Spinal cord (tissue), 10 donors: ENCODE data around the gene BBOX1. TPM values are rescaled to one million over a fixed set of nuclear protein-coding genes. Genes with fewer than 3 reads are reported as not detected.
"Not testable (repeated sequence)": the region's sequence is repeated elsewhere in the genome, so short reads cannot be mapped to it uniquely, and the experiment has no call there.

ENCODE experiments used
- DNase-seq, 6 donors: peaks; one replicate each; pipeline versions ENCODE4 v3.0.0 to v3.0.0-alpha.2; 2013 to 2015; ENCODE audit warnings: low spot score in 6 of 6, low read depth in 4 of 6
- H3K27ac ChIP-seq: one replicate; pipeline ENCODE4 v1.5.1; 2013; ENCODE audit warnings: low read depth, low read length, control low read depth
- H3K27me3 ChIP-seq: one replicate; pipeline ENCODE4 v1.6.1; 2013; ENCODE audit warnings: low read length; ENCODE audit not compliant: control insufficient read depth, insufficient read depth
- H3K36me3 ChIP-seq: one replicate; pipeline ENCODE4 v1.6.1; 2013; ENCODE audit warnings: low read length; ENCODE audit not compliant: control insufficient read depth, insufficient read depth
- H3K4me1 ChIP-seq: one replicate; pipeline ENCODE4 v1.6.1; 2013; ENCODE audit warnings: low read length; ENCODE audit not compliant: control insufficient read depth, insufficient read depth
- H3K4me3 ChIP-seq: one replicate; pipeline ENCODE4 v1.5.1; 2013; ENCODE audit warnings: low read depth, low read length, control low read depth
- H3K9me3 ChIP-seq: one replicate; pipeline ENCODE4 v1.6.1; 2013; ENCODE audit warnings: low read length; ENCODE audit not compliant: control insufficient read depth, insufficient read depth
- WGBS: methylation state at CpG from one replicate; pipeline ENCODE4 v1.1.5; 2013; ENCODE audit warnings: missing lambda C conversion rate; ENCODE audit not compliant: insufficient coverage; 5-methylcytosine and 5-hydroxymethylcytosine counted together
- polyA plus RNA-seq, 2 donors: library from polyadenylated mRNA; unstranded; fragments of 120-200 nt; gene quantifications; one replicate each; pipeline ENCODE4 v1.2.1, GENCODE V29; 2013; ENCODE audit not compliant: insufficient read length in 2 of 2
- total RNA-seq, 2 donors: library from RNA; depleted of rRNA in 1 of 2; stranded (reverse); fragments of 120-200 nt in 1 of 2; fragments of >200 nt in 1 of 2; gene quantifications; one replicate each; pipeline versions ENCODE4 v1.2.3 to v1.2.4, GENCODE V29; 2013 to 2014
- donor health status: healthy.

BBOX1 gene
- total and polyA plus RNA-seq, 4 donors: 19.8 to 42.8 (median 29.9) TPM

GRCh38 chr11:27161071-27161470, 120.5 kb downstream of the BBOX1 start:
- DNase-seq: no peak
- WGBS: 83% methylated on average over 1 of the region's 2 CpGs
- H3K27me3 ChIP-seq: no peaks in the 10 kb centered on the region
- H3K27ac ChIP-seq: no peak overlapping the region
- no peaks in the 10 kb centered on the region for H3K4me1 ChIP-seq
- no peaks in the 10 kb centered on the region for H3K36me3 ChIP-seq
- no peak overlapping the region for H3K4me3 ChIP-seq
- H3K9me3 ChIP-seq: no peaks in the 10 kb centered on the region

- WGBS: 57% methylated on average over 1 of the region's 1 CpG
- Histone ChIP-seq H3K36me3 (no peaks in the 10 kb centered on the region), H3K27me3 (no peaks in the 10 kb centered on the region), H3K4me1 (no peaks in the 10 kb centered on the region), H3K9me3 (no peaks in the 10 kb centered on the region), H3K4me3 (no peak overlapping the region), H3K27ac (no peak overlapping the region)
- DNase-seq: no peak
Observed at GRCh38 chr11:27162237-27162636, 121.6 kb downstream of the BBOX1 start.

- no peaks in the 10 kb centered on the region for H3K9me3 ChIP-seq
- no peaks in the 10 kb centered on the region for H3K27me3 ChIP-seq
- no peaks in the 10 kb centered on the region for H3K4me1 ChIP-seq
- no peak overlapping the region for H3K27ac ChIP-seq
- DNase-seq: no peak
- no peaks in the 10 kb centered on the region for H3K36me3 ChIP-seq
- 43% methylated on average over 1 of the region's 2 CpGs for WGBS
- no peak overlapping the region for H3K4me3 ChIP-seq
Observed at GRCh38 chr11:27166130-27166529, 125.5 kb downstream of the BBOX1 start.

GRCh38 chr11:27171376-27171958, 130.9 kb downstream of the BBOX1 start:
- 96% methylated on average over 3 of the region's 4 CpGs for WGBS
- DNase-seq: no peak
- Histone ChIP-seq H3K36me3 (no peaks in the 10 kb centered on the region), H3K27me3 (no peaks in the 10 kb centered on the region), H3K4me3 (no peak overlapping the region), H3K4me1 (no peaks in the 10 kb centered on the region), H3K27ac (no peak overlapping the region), H3K9me3 (no peaks in the 10 kb centered on the region)

GRCh38 chr11:27173545-27173944, 132.9 kb downstream of the BBOX1 start:
- Histone ChIP-seq H3K4me1 (no peaks in the 10 kb centered on the region), H3K36me3 (no peaks in the 10 kb centered on the region), H3K4me3 (no peak overlapping the region), H3K9me3 (no peaks in the 10 kb centered on the region), H3K27me3 (no peaks in the 10 kb centered on the region), H3K27ac (no peak overlapping the region)
- no peak for DNase-seq
- no CpG with 5 or more reads among the region's 1 CpG for WGBS

GRCh38 chr11:27174021-27174420, 133.4 kb downstream of the BBOX1 start:
- no peaks in the 10 kb centered on the region for H3K27me3 ChIP-seq
- no peaks in the 10 kb centered on the region for H3K36me3 ChIP-seq
- 100% methylated on average over 1 of the region's 4 CpGs for WGBS
- DNase-seq: no peak
- H3K9me3 ChIP-seq: no peaks in the 10 kb centered on the region
- no peak overlapping the region for H3K4me3 ChIP-seq
- no peaks in the 10 kb centered on the region for H3K4me1 ChIP-seq
- H3K27ac ChIP-seq: no peak overlapping the region

GRCh38 chr11:27174672-27175210, 134.1 kb downstream of the BBOX1 start:
- Histone ChIP-seq H3K36me3 (no peaks in the 10 kb centered on the region), H3K9me3 (no peaks in the 10 kb centered on the region), H3K27ac (no peak overlapping the region), H3K27me3 (no peaks in the 10 kb centered on the region), H3K4me3 (no peak overlapping the region), H3K4me1 (no peaks in the 10 kb centered on the region)
- DNase-seq: no peak
- 83% methylated on average over 6 of the region's 9 CpGs for WGBS

- not testable (repeated sequence) for H3K36me3 ChIP-seq, H3K9me3 ChIP-seq, H3K27me3 ChIP-seq, H3K4me3 ChIP-seq, H3K27ac ChIP-seq, DNase-seq, H3K4me1 ChIP-seq
- no CpG with 5 or more reads among the region's 4 CpGs for WGBS
Observed at GRCh38 chr11:27175562-27175961, 134.9 kb downstream of the BBOX1 start.
